Stomach (tissue), 9 donors: ENCODE results near the gene BCL2. TPM values are rescaled to one million over a fixed set of nuclear protein-coding genes. Genes with fewer than 3 reads are reported as not detected.

ENCODE experiments used
- DNase-seq, 2 donors: peaks; one replicate each; pipeline versions ENCODE4 v3.0.0 to v3.0.0-alpha.2; 2013 to 2019
- H3K27ac ChIP-seq, 5 donors: fragments of 200-600 bp in 4 of 5; sonication (generic) in 4 of 5; one replicate each; pipeline ENCODE4 v1.5.1; 2013 to 2019; ENCODE audit warnings: mild to moderate bottlenecking in 1 of 5, moderate library complexity in 1 of 5
- H3K27me3 ChIP-seq, 3 donors: fragments of 200-600 bp; sonication (generic); one replicate each; pipeline ENCODE4 v1.5.1; 2017 to 2019; ENCODE audit warnings: mixed run types in 1 of 3
- H3K36me3 ChIP-seq, 4 donors: fragments of 200-600 bp; sonication (generic); 1 replicate in 3 of 4; 2 replicates in 1 of 4; pipeline ENCODE4 v1.5.1; 2016 to 2019
- H3K4me1 ChIP-seq, 4 donors: fragments of 200-600 bp; sonication (generic); one replicate each; pipeline ENCODE4 v1.5.1; 2016 to 2019
- H3K4me3 ChIP-seq, 4 donors: fragments of 200-600 bp; sonication (generic) in 3 of 4; one replicate each; pipeline ENCODE4 v1.5.1; 2016 to 2019; ENCODE audit warnings: mild to moderate bottlenecking in 1 of 4
- H3K9me3 ChIP-seq, 4 donors: fragments of 200-600 bp; sonication (generic); one replicate each; pipeline ENCODE4 v1.5.1; 2016 to 2019
- CTCF ChIP-seq, 7 experiments: fragments of 450-650 bp in 4 of 7; fragments of 200-600 bp in 3 of 7; sonication (generic) in 3 of 7; IDR thresholded peaks; one replicate each; pipeline ENCODE4 v1.5.1; 2016 to 2019; ENCODE audit warnings: antibody characterized with exemption in 7 of 7, control low read depth in 2 of 7, mild to moderate bottlenecking in 1 of 7
- EP300 ChIP-seq: sonication (generic); formaldehyde crosslinking; IDR thresholded peaks from one replicate; pipeline ENCODE4 v1.6.1; 2017; ENCODE audit warnings: antibody characterized with exemption
- POLR2A ChIP-seq, 4 donors: fragments of 450-650 bp; IDR thresholded peaks; one replicate each; pipeline ENCODE4 v1.6.1; 2016; ENCODE audit warnings: antibody characterized with exemption in 4 of 4, control low read depth in 2 of 4, mild to moderate bottlenecking in 1 of 4, moderate library complexity in 1 of 4
- POLR2AphosphoS5 ChIP-seq, 3 donors: sonication (generic); formaldehyde crosslinking; IDR thresholded peaks; one replicate each; pipeline ENCODE4 v1.6.1; 2016; ENCODE audit warnings: antibody characterized with exemption in 3 of 3
- WGBS, 5 donors: extraction: QIAGEN DNeasy Blood & Tissue Kit in 3 of 5; methylation state at CpG; one replicate each; pipeline versions ENCODE4 v1.1.5 to v1.1.7; 2013 to 2018; 5-methylcytosine and 5-hydroxymethylcytosine counted together
- intact Hi-C: fragments of 100-400 bp; cut with DNase I; formaldehyde crosslinking; loops from one replicate; pipeline ENCODE4 v1.15.1; 2023; ENCODE audit warnings: low total_unique reads
- polyA plus RNA-seq, 3 donors: library from polyadenylated mRNA; stranded (reverse); fragments of 200-250 nt; gene quantifications; one replicate each; pipeline ENCODE4 v1.2.3, GENCODE V29; 2013
- total RNA-seq, 5 donors: library from RNA; depleted of rRNA; stranded (reverse); fragments of >200 nt; gene quantifications; one replicate each; pipeline versions ENCODE4 v1.1.0 to v1.2.3, GENCODE V29; 2014 to 2016
- donor health status: healthy with polysubstance abuse.
- donor health status: Bipolar disorder and iron deficiency.
- donor health status: healthy.

BCL2 gene
- total and polyA plus RNA-seq, 8 donors = 1.5 to 53.9 (median 6.0) TPM

DNA sequence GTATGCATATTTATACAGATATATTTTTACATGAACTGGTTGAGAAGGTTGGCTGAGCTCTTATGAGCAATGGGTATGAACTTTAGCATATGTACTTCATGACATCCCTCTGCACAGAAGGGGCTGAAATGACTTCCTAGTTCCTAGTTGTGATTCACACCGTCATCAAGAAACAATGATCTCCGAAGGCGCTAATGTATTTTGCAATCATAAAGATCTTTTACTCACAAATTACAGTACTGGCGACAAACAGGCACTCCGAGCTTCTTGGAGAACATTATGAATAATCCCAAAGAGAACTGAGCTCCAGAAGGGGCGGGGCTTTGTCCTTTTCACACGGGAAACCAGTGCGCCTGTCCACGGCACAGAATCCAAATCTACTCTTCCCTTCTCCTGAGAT, 18.1 kb downstream of the BCL2 start:
- 55 to 76% (median 73%) methylated on average over 9 of the region's 9 CpGs for WGBS, 5 donors
- intact Hi-C loops = no loop called here
- peaks cover 0 to 58% (median 29%) of the 10 kb centered on the region in 4 donors for H3K4me1 ChIP-seq
- no peak for DNase-seq
- H3K27ac ChIP-seq = peak overlapping the region in 3 of 5 donors; percentile 23 to 54 (median 41)
- H3K36me3 ChIP-seq = no peaks in the 10 kb centered on the region
- no peaks in the 10 kb centered on the region for H3K27me3 ChIP-seq
- no peak overlapping the region for H3K4me3 ChIP-seq
- TF ChIP-seq POLR2A (IDR thresholded peaks at IDR 0.05) (no peak), POLR2AphosphoS5 (IDR thresholded peaks at IDR 0.05) (no peak), EP300 (no peak), CTCF (IDR thresholded peaks at IDR 0.05) (no peak)
- H3K9me3 ChIP-seq = no peaks in the 10 kb centered on the region

DNA sequence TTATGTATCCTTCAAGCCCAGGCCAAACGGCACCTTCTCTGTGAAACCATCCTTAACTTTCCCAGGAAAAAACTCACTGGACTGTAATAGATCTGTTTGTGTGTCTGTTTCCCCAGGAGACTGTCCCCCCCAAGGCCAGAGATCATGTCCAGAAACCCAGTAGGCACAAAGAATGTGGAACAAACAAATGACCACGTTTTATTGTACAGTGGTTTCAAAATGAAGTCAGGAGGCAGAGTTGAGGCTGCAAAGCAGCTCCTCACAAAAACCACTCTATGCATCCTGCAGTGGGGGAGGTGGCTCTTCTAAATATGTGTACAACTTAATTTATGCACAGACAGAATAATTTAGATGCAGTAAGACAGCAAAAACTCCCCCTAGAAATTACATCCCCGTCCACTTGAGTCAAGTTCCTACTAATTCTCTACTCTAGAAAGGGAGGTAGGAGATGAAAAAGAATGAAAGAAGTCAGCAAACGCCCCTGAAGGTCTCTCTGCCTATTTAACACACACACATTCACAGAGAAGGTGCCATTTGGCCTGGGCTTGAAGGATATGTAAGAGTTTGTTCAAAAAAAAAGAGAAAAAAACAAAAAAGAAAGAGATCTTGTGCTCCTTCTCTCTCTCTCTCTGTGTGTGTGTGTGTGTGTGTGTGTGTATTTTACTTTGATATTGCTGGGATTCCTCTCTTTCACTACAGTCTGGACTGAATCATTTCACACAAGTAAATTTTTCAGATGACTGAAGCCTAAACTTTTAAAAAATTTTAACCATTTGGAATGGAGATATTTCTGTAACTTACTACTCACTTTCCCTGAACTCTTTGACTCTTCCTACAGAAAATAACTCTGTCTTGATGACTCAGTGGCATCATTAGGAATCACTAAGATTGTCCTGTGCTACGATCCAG, 19.5 kb downstream of the BCL2 start:
- no peak overlapping the region for H3K4me3 ChIP-seq
- TF ChIP-seq POLR2AphosphoS5 (IDR thresholded peaks at IDR 0.05) (no peak), CTCF (IDR thresholded peaks at IDR 0.05) (no peak), EP300 (no peak), POLR2A (IDR thresholded peaks at IDR 0.05) (no peak)
- WGBS, 5 donors = 63 to 70% (median 67%) methylated on average over 5 of the region's 5 CpGs
- peak overlapping the region in 3 of 5 donors; percentile 10 to 42 (median 13) for H3K27ac ChIP-seq
- intact Hi-C loops = no loop called here
- H3K27me3 ChIP-seq = no peaks in the 10 kb centered on the region
- H3K9me3 ChIP-seq = no peaks in the 10 kb centered on the region
- peaks cover 0 to 60% (median 31%) of the 10 kb centered on the region in 4 donors for H3K4me1 ChIP-seq
- no peak for DNase-seq
- H3K36me3 ChIP-seq = no peaks in the 10 kb centered on the region

GRCh38 chr18:63298400-63299365, 20.9 kb downstream of the BCL2 start:
- DNase-seq = no peak
- intact Hi-C loops = no loop called here
- Histone ChIP-seq H3K27me3 (no peaks in the 10 kb centered on the region), H3K36me3 (no peaks in the 10 kb centered on the region), H3K27ac (peak overlapping the region in 2 of 5 donors; percentile 33 to 36), H3K4me1 (peaks cover 0 to 65% (median 32%) of the 10 kb centered on the region in 4 donors), H3K9me3 (no peaks in the 10 kb centered on the region), H3K4me3 (no peak overlapping the region)
- TF ChIP-seq EP300 (no peak), POLR2A (IDR thresholded peaks at IDR 0.05) (no peak), CTCF (IDR thresholded peaks at IDR 0.05) (no peak), POLR2AphosphoS5 (IDR thresholded peaks at IDR 0.05) (no peak)
- 65 to 75% (median 74%) methylated on average over 9 of the region's 9 CpGs for WGBS, 5 donors
